NT2/D1 (cell line): ENCODE measurements around the gene HPS5.

ENCODE experiments used
- SUZ12 ChIP-seq: IDR thresholded peaks from 2 replicates; pipeline ENCODE4 v1.6.1; 2011; ENCODE audit not compliant: insufficient read length, insufficient read depth; ENCODE audit errors: extremely low read depth
- YY1 ChIP-seq: IDR thresholded peaks from 2 replicates; pipeline ENCODE4 v1.6.1; 2011; ENCODE audit not compliant: insufficient read length, insufficient read depth
- ZNF274 ChIP-seq: IDR thresholded peaks from 2 replicates; pipeline ENCODE4 v1.6.1; 2011; ENCODE audit warnings: mild to moderate bottlenecking, low read depth, low read length

GRCh38 chr11:18371279-18371678 lies 49.3 kb upstream of the HPS5 start:
- no peak for TF ChIP-seq ZNF274
- TF ChIP-seq YY1: no peak
- TF ChIP-seq SUZ12: no peak
